HEK293 (cell line): ENCODE results near the gene MSMP.

Source experiments
- CTCF ChIA-PET: fragments of 350-600 bp; formaldehyde crosslinking; extraction: SDS; loops from one replicate; lab custom pipeline; 2021; ENCODE audit warnings: antibody characterized with exemption; lab: Yijun Ruan, JAX
- POLR2A ChIA-PET: fragments of 300-600 bp; formaldehyde crosslinking; extraction: SDS; loops from one replicate; lab custom pipeline; 2020; ENCODE audit warnings: antibody characterized with exemption, inconsistent platforms; lab: Yijun Ruan, JAX
- H3K27ac ChIP-seq: fragments of 200-500 bp; sonication (Bioruptor generic); 2 replicates; pipeline ENCODE4 v1.5.1; 2014; ENCODE audit warnings: low read depth, low read length, control low read depth, inconsistent platforms; ENCODE audit errors: extremely low read depth
- H3K36me3 ChIP-seq, 2 experiments: fragments of 200-500 bp in 1 of 2; sonication (Bioruptor generic) in 1 of 2; 1 replicate in 1 of 2; 2 replicates in 1 of 2; pipeline ENCODE4 v1.5.1; 2014 to 2017; ENCODE audit warnings: inconsistent platforms in 2 of 2, low read length in 2 of 2; ENCODE audit not compliant: control insufficient read depth in 2 of 2, insufficient read depth in 1 of 2
- H3K4me1 ChIP-seq: fragments of 200-500 bp; sonication (Bioruptor generic); 2 replicates; pipeline ENCODE4 v1.5.1; 2014; ENCODE audit warnings: mild to moderate bottlenecking, low read length, inconsistent platforms; ENCODE audit not compliant: control insufficient read depth, insufficient read depth
- H3K4me3 ChIP-seq: 2 replicates; pipeline ENCODE4 v1.5.1; 2011; ENCODE audit warnings: low read depth, mild to moderate bottlenecking, control low read depth, low read length, moderate library complexity
- H3K9me3 ChIP-seq: fragments of 200-500 bp; sonication (Bioruptor generic); 2 replicates; pipeline ENCODE4 v1.5.1; 2014; ENCODE audit warnings: low read depth, low read length, inconsistent platforms; ENCODE audit not compliant: control insufficient read depth, insufficient read depth
- EGR2 ChIP-seq: fragments of 450-650 bp; formaldehyde crosslinking; IDR thresholded peaks from 2 replicates; pipeline ENCODE4 v1.5.1; 2016; ENCODE audit warnings: low read depth, missing biosample characterization, missing genetic modification characterization
- FEZF1 ChIP-seq: fragments of 450-650 bp; formaldehyde crosslinking; IDR thresholded peaks from 2 replicates; pipeline ENCODE4 v1.5.1; 2016; ENCODE audit warnings: missing biosample characterization, missing genetic modification characterization
- HOXD13 ChIP-seq: sonication (generic); formaldehyde crosslinking; IDR thresholded peaks from 2 replicates; pipeline ENCODE4 v1.8.0; 2022; ENCODE audit warnings: missing genetic modification reagents, borderline replicate concordance
- KLF8 ChIP-seq: fragments of 450-650 bp; formaldehyde crosslinking; IDR thresholded peaks from 2 replicates; pipeline ENCODE4 v1.5.1; 2016; ENCODE audit warnings: missing biosample characterization, missing genetic modification characterization
- OSR2 ChIP-seq: fragments of 450-650 bp; formaldehyde crosslinking; IDR thresholded peaks from 2 replicates; pipeline ENCODE4 v1.5.1; 2016; ENCODE audit warnings: missing biosample characterization, missing genetic modification characterization
- SCRT2 ChIP-seq: fragments of 450-650 bp; formaldehyde crosslinking; IDR thresholded peaks from 2 replicates; pipeline ENCODE4 v1.5.1; 2016; ENCODE audit warnings: missing biosample characterization, missing genetic modification characterization
- SP7 ChIP-seq: fragments of 450-650 bp; formaldehyde crosslinking; IDR thresholded peaks from 2 replicates; pipeline ENCODE4 v1.5.1; 2016; ENCODE audit warnings: missing biosample characterization, missing genetic modification characterization
- ZBTB1 ChIP-seq: fragments of 450-650 bp; formaldehyde crosslinking; IDR thresholded peaks from 2 replicates; pipeline ENCODE4 v1.5.1; 2016; ENCODE audit warnings: missing biosample characterization, missing genetic modification characterization
- ZBTB8A ChIP-seq: fragments of 450-650 bp; formaldehyde crosslinking; IDR thresholded peaks from 2 replicates; pipeline ENCODE4 v1.5.1; 2016; ENCODE audit warnings: missing biosample characterization, missing genetic modification characterization
- ZFHX2 ChIP-seq: fragments of 450-650 bp; formaldehyde crosslinking; conservative IDR thresholded peaks from 2 replicates; pipeline ENCODE4 v1.5.1; 2016; ENCODE audit warnings: missing biosample characterization, missing genetic modification characterization
- ZNF138 ChIP-seq: fragments of 450-650 bp; formaldehyde crosslinking; IDR thresholded peaks from 2 replicates; pipeline ENCODE4 v1.5.1; 2016; ENCODE audit warnings: missing biosample characterization, missing genetic modification characterization, borderline replicate concordance
- ZNF146 ChIP-seq: fragments of 450-650 bp; formaldehyde crosslinking; IDR thresholded peaks from 2 replicates; pipeline ENCODE4 v1.5.1; 2016; ENCODE audit warnings: missing biosample characterization, missing genetic modification characterization
- ZNF221 ChIP-seq: fragments of 450-650 bp; formaldehyde crosslinking; IDR thresholded peaks from 2 replicates; pipeline ENCODE4 v1.5.1; 2017; ENCODE audit warnings: missing biosample characterization, missing genetic modification characterization, borderline replicate concordance
- ZNF292 ChIP-seq: fragments of 450-650 bp; formaldehyde crosslinking; IDR thresholded peaks from 2 replicates; pipeline ENCODE4 v1.5.1; 2016; ENCODE audit warnings: low read depth, missing biosample characterization, missing genetic modification characterization, borderline replicate concordance
- ZNF366 ChIP-seq: fragments of 450-650 bp; formaldehyde crosslinking; conservative IDR thresholded peaks from 2 replicates; pipeline ENCODE4 v1.5.1; 2016; ENCODE audit warnings: missing biosample characterization, missing genetic modification characterization
- ZNF404 ChIP-seq: fragments of 450-650 bp; formaldehyde crosslinking; IDR thresholded peaks from 2 replicates; pipeline ENCODE4 v1.5.1; 2017; ENCODE audit warnings: missing biosample characterization, missing genetic modification characterization
- ZNF433 ChIP-seq: fragments of 450-650 bp; formaldehyde crosslinking; IDR thresholded peaks from 2 replicates; pipeline ENCODE4 v1.5.1; 2016; ENCODE audit warnings: missing biosample characterization, missing genetic modification characterization, low read depth
- ZNF521 ChIP-seq: fragments of 450-650 bp; formaldehyde crosslinking; IDR thresholded peaks from 2 replicates; pipeline ENCODE4 v1.5.1; 2017; ENCODE audit warnings: missing biosample characterization, mild to moderate bottlenecking, missing genetic modification characterization
- ZNF544 ChIP-seq: fragments of 450-650 bp; formaldehyde crosslinking; IDR thresholded peaks from 2 replicates; pipeline ENCODE4 v1.5.0; 2017; ENCODE audit warnings: missing biosample characterization, missing genetic modification characterization
- ZNF600 ChIP-seq: fragments of 450-650 bp; formaldehyde crosslinking; IDR thresholded peaks from 2 replicates; pipeline ENCODE4 v1.5.1; 2016; ENCODE audit warnings: missing biosample characterization, missing genetic modification characterization
- ZNF629 ChIP-seq: fragments of 450-650 bp; formaldehyde crosslinking; IDR thresholded peaks from 2 replicates; pipeline ENCODE4 v1.5.1; 2017; ENCODE audit warnings: missing biosample characterization, missing genetic modification characterization
- ZNF747 ChIP-seq: fragments of 450-650 bp; formaldehyde crosslinking; IDR thresholded peaks from 2 replicates; pipeline ENCODE4 v1.5.1; 2016; ENCODE audit warnings: missing biosample characterization, missing genetic modification characterization
- ZNF768 ChIP-seq: fragments of 450-650 bp; formaldehyde crosslinking; IDR thresholded peaks from 2 replicates; pipeline ENCODE4 v1.5.1; 2018; ENCODE audit warnings: missing biosample characterization, mild to moderate bottlenecking, missing genetic modification characterization
- ZNF830 ChIP-seq: fragments of 450-650 bp; IDR thresholded peaks from 2 replicates; pipeline ENCODE4 v1.5.0; 2018; ENCODE audit warnings: missing biosample characterization, missing genetic modification characterization, low read depth, mild to moderate bottlenecking, moderate library complexity
- TF ChIP-seq, protein P1 (sequence below): fragments of 450-650 bp; formaldehyde crosslinking; IDR thresholded peaks from 2 replicates; pipeline ENCODE4 v1.5.1; 2016; ENCODE audit warnings: missing biosample characterization, missing genetic modification characterization
- TF ChIP-seq, protein P2 (sequence below): fragments of 450-650 bp; formaldehyde crosslinking; IDR thresholded peaks from 2 replicates; pipeline ENCODE4 v1.5.1; 2016; ENCODE audit warnings: missing biosample characterization, missing genetic modification characterization
- TF ChIP-seq, protein P3 (sequence below): fragments of 450-650 bp; formaldehyde crosslinking; IDR thresholded peaks from 2 replicates; pipeline ENCODE4 v1.5.1; 2016; ENCODE audit warnings: missing biosample characterization, missing genetic modification characterization, borderline replicate concordance
- TF ChIP-seq, protein P4 (sequence below): fragments of 450-650 bp; formaldehyde crosslinking; IDR thresholded peaks from 2 replicates; pipeline ENCODE4 v1.5.1; 2016; ENCODE audit warnings: missing biosample characterization, missing genetic modification characterization
- TF ChIP-seq, protein P5 (sequence below): sonication (generic); formaldehyde crosslinking; IDR thresholded peaks from 2 replicates; pipeline ENCODE4 v1.8.1; 2022; ENCODE audit warnings: mild to moderate bottlenecking, moderate library complexity, missing genetic modification reagents

MSMP gene

DNA sequence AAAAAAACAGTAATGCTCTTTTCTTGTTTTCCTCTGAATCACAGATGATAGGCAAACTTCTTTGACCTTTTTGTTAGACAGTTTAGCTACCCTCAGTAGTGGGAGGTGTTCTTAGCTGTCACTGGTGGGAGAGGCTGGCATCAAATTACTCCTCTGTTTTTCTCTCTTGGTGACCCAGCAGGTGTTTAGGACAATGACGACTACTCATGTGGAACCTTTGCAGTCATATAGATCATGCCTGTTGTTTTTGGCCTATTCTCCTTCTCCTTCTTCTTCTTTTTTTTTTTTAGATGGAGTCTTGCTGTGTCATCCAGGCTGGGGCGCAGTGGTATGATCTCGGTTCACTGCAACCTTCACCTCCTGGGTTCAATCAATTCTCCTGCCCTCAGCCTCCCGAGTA is 21.9 kb upstream of the MSMP start (continued):
- TF ChIP-seq FEZF1 (tag by site-specific recombination) (peak; percentile 44; the same call in 1 of the 2 replicates), ZNF521 (tag by site-specific recombination) (no peak), ZNF768 (tag by site-specific recombination) (no peak), ZNF221 (tag by site-specific recombination) (no peak), SCRT2 (tag by site-specific recombination) (peak; percentile 15; the same call in 1 of the 2 replicates), KLF8 (tag by site-specific recombination) (peak; percentile 53; the same call in 1 of the 2 replicates), ZNF433 (no peak), ZNF404 (tag by site-specific recombination) (no peak), ZNF600 (tag by site-specific recombination) (peak; percentile 80), ZNF629 (tag by site-specific recombination) (peak; percentile 80), OSR2 (tag by site-specific recombination) (peak; percentile 60), ZFHX2 (tag by site-specific recombination) (peak; percentile 55; the same call in 1 of the 2 replicates), SP7 (tag by site-specific recombination) (peak; percentile 75), ZNF366 (tag by site-specific recombination) (no peak), ZNF544 (no peak), ZBTB1 (no peak), ZNF747 (tag by site-specific recombination) (no peak), EGR2 (tag by site-specific recombination) (peak; percentile 69), ZBTB8A (tag by site-specific recombination) (peak; percentile 46; the same call in 1 of the 2 replicates), HOXD13 (no peak)
- TF ChIP-seq, protein P1, sequence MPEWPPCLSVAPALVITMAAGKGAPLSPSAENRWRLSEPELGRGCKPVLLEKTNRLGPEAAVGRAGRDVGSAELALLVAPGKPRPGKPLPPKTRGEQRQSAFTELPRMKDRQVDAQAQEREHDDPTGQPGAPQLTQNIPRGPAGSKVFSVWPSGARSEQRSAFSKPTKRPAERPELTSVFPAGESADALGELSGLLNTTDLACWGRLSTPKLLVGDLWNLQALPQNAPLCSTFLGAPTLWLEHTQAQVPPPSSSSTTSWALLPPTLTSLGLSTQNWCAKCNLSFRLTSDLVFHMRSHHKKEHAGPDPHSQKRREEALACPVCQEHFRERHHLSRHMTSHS, result no peak
- TF ChIP-seq, protein P2, sequence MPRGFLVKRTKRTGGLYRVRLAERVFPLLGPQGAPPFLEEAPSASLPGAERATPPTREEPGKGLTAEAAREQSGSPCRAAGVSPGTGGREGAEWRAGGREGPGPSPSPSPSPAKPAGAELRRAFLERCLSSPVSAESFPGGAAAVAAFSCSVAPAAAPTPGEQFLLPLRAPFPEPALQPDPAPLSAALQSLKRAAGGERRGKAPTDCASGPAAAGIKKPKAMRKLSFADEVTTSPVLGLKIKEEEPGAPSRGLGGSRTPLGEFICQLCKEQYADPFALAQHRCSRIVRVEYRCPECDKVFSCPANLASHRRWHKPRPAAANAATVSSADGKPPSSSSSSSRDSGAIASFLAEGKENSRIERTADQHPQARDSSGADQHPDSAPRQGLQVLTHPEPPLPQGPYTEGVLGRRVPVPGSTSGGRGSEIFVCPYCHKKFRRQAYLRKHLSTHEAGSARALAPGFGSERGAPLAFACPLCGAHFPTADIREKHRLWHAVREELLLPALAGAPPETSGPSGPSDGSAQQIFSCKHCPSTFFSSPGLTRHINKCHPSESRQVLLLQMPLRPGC (tag by site-specific recombination), result 0 out of 2 replicates have a peak, but pooled peaks have one; percentile 30
- TF ChIP-seq, protein P3, sequence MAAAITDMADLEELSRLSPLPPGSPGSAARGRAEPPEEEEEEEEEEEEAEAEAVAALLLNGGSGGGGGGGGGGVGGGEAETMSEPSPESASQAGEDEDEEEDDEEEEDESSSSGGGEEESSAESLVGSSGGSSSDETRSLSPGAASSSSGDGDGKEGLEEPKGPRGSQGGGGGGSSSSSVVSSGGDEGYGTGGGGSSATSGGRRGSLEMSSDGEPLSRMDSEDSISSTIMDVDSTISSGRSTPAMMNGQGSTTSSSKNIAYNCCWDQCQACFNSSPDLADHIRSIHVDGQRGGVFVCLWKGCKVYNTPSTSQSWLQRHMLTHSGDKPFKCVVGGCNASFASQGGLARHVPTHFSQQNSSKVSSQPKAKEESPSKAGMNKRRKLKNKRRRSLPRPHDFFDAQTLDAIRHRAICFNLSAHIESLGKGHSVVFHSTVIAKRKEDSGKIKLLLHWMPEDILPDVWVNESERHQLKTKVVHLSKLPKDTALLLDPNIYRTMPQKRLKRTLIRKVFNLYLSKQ (tag by site-specific recombination), result no peak

DNA sequence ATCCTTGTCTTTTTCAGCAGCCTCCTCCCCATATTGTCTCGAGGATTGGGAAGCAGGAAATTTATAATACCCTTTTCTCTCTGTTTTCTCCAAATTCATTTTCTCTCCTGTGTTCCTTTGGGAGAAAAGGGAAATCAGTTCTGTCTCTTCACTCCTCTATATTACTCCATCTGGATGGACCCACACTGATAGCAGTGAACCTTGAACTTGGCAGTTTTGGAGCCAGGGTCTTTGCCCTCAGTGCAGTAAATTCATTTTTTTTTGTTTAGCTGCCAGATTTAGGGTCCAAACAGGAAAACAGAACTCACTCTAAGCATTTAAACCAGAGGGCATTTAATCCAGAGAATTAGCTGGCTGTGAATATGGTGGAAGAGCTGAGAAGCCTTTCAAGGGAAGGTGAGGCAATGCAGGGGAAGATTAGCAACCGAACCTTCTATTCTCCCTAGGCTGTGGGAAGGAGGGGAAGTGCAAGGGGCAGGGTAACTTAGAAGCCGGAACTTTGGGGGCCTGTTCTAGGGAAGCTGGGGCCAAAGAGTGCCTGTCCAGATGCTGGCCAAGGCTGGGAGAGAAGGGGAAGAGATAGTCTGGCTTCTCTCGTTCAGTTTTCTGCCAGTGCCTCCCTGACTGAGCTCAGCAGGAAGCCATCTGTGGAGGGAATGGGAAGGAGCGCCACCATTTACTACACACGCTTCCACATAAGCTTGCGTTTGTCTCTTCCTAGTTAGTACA is 21.0 kb upstream of the MSMP start:
- Histone ChIP-seq H3K27ac (no peak overlapping the region), H3K36me3 (peaks cover 0 to 2% of the 10 kb centered on the region in 2 experiments; a peak in 1 of 3 replicates), H3K9me3 (no peaks in the 10 kb centered on the region), H3K4me1 (peaks cover 18% of the 10 kb centered on the region), H3K4me3 (no peak overlapping the region)
- ChIA-PET CTCF (interaction anchor here (0.6 to 6.3 kb wide), 8 partner anchors 14 to 1106 kb away, joined by 3 to 65 read pairs (median 4); no protein-coding TSS in a partner anchor), POLR2A (interaction anchor here (0.9 kb wide), 1 partner anchor 13 kb away, joined by 3 read pairs; no protein-coding TSS in a partner anchor)
- TF ChIP-seq, protein P4, sequence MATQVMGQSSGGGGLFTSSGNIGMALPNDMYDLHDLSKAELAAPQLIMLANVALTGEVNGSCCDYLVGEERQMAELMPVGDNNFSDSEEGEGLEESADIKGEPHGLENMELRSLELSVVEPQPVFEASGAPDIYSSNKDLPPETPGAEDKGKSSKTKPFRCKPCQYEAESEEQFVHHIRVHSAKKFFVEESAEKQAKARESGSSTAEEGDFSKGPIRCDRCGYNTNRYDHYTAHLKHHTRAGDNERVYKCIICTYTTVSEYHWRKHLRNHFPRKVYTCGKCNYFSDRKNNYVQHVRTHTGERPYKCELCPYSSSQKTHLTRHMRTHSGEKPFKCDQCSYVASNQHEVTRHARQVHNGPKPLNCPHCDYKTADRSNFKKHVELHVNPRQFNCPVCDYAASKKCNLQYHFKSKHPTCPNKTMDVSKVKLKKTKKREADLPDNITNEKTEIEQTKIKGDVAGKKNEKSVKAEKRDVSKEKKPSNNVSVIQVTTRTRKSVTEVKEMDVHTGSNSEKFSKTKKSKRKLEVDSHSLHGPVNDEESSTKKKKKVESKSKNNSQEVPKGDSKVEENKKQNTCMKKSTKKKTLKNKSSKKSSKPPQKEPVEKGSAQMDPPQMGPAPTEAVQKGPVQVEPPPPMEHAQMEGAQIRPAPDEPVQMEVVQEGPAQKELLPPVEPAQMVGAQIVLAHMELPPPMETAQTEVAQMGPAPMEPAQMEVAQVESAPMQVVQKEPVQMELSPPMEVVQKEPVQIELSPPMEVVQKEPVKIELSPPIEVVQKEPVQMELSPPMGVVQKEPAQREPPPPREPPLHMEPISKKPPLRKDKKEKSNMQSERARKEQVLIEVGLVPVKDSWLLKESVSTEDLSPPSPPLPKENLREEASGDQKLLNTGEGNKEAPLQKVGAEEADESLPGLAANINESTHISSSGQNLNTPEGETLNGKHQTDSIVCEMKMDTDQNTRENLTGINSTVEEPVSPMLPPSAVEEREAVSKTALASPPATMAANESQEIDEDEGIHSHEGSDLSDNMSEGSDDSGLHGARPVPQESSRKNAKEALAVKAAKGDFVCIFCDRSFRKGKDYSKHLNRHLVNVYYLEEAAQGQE (tag by site-specific recombination), result no peak
- no peak for TF ChIP-seq ZNF292 (tag by site-specific recombination)
- TF ChIP-seq ZNF221 (tag by site-specific recombination), result no peak
- TF ChIP-seq ZNF521 (tag by site-specific recombination), result no peak
- TF ChIP-seq ZNF146 (tag by site-specific recombination), result no peak
- TF ChIP-seq ZNF600 (tag by site-specific recombination), result peak; percentile 43; the same call in 1 of the 2 replicates
- TF ChIP-seq, protein P5, sequence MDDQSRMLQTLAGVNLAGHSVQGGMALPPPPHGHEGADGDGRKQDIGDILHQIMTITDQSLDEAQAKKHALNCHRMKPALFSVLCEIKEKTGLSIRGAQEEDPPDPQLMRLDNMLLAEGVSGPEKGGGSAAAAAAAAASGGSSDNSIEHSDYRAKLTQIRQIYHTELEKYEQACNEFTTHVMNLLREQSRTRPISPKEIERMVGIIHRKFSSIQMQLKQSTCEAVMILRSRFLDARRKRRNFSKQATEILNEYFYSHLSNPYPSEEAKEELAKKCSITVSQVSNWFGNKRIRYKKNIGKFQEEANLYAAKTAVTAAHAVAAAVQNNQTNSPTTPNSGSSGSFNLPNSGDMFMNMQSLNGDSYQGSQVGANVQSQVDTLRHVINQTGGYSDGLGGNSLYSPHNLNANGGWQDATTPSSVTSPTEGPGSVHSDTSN (CRISPR knock-in tag), result no peak
- no peak for TF ChIP-seq ZNF830 (tag by site-specific recombination)
- no peak for TF ChIP-seq ZNF138 (tag by site-specific recombination)
